WI38 (cell line): ENCODE measurements around the gene ZSWIM7.

ENCODE experiments used
- H3K4me3 ChIP-seq: 2 replicates; pipeline ENCODE4 v1.5.1; 2011; ENCODE audit warnings: low read depth, mild to moderate bottlenecking, control low read depth, low read length
- TF ChIP-seq, protein P1 (sequence below): IDR thresholded peaks from 2 replicates; pipeline ENCODE4 v1.5.1; 2012; ENCODE audit warnings: low read depth, mild to moderate bottlenecking, control low read depth, low read length

Gene ZSWIM7

DNA sequence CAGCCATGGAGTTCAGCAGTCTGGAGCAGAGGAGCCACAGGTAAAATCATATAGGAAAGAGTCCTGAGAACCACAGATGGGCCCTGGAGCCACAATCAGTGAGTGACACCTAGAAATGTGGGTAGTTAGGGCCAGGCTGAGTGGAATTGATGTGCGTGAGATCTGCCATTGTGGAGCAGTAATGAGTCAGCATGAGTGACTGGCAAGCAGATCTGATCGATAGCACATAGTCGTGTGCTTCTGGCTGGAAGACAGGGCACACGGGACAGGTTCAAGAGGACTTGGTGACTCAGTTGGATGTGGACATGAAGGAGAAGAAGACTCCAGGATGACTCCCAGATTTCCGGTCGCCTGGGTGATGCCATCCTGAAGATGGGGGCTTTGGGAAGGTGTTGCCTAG is 42.3 kb downstream of the ZSWIM7 start:
- TF ChIP-seq, protein P1, sequence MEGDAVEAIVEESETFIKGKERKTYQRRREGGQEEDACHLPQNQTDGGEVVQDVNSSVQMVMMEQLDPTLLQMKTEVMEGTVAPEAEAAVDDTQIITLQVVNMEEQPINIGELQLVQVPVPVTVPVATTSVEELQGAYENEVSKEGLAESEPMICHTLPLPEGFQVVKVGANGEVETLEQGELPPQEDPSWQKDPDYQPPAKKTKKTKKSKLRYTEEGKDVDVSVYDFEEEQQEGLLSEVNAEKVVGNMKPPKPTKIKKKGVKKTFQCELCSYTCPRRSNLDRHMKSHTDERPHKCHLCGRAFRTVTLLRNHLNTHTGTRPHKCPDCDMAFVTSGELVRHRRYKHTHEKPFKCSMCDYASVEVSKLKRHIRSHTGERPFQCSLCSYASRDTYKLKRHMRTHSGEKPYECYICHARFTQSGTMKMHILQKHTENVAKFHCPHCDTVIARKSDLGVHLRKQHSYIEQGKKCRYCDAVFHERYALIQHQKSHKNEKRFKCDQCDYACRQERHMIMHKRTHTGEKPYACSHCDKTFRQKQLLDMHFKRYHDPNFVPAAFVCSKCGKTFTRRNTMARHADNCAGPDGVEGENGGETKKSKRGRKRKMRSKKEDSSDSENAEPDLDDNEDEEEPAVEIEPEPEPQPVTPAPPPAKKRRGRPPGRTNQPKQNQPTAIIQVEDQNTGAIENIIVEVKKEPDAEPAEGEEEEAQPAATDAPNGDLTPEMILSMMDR: no peak
- no peak overlapping the region for H3K4me3 ChIP-seq

DNA sequence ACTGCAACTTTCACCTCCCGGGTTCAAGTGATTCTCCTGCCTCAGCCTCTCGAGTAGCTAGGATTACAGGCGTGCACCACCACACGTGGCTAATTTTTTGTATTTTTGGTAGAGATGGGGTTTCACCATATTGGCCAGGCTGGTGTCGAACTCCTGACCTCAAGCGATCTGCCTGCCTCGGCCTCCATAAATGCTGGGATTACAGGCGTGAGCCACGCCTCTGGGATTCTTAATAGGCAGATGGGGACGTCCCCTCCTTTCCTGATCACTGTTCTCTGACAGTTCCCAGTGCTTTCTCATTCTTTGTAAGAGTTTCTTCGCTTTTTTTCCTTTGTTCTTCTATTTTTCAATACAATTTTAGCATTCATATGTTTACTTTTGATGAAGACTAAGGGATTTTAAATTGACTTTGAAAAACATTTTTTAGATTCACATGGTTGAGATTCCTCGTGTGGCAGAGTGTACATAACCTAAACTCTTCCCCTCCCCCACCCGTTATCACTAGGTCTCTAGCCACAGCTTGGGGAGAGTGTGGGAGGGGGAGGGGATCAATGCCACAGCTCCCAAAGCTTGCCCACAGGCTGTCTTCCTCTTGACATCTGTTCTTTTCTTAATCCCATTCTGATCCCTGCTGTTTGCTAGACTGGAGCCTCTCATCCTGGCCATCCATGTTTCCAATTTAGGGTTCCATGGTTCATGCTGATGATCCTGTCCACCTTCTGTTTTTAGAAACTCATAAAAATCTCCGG is 43.5 kb downstream of the ZSWIM7 start:
- TF ChIP-seq, protein P1: no peak

DNA sequence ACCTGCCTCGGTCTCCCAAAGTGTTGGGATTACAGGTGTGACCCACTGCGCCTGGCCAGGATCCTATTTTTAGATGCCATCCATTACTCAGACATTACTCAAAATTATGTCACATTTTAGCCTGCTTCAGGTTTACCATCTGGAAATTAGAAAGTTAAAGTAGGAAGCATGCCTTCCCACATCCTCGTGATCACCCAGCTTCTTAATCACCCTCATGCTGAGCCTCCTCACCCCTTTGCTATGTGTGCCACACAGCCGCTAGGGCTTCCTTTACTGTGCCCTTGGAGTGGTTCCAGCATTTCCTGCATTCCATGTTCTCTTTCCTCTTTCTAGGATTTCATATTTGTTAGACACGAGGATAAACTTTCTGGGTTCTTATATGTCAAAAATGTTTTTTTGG is 45.3 kb downstream of the ZSWIM7 start:
- H3K4me3 ChIP-seq: no peak overlapping the region
- TF ChIP-seq, protein P1: no peak

More for the DNA sequence above, 43.5 kb downstream of the ZSWIM7 start:
- no peak overlapping the region for H3K4me3 ChIP-seq

DNA sequence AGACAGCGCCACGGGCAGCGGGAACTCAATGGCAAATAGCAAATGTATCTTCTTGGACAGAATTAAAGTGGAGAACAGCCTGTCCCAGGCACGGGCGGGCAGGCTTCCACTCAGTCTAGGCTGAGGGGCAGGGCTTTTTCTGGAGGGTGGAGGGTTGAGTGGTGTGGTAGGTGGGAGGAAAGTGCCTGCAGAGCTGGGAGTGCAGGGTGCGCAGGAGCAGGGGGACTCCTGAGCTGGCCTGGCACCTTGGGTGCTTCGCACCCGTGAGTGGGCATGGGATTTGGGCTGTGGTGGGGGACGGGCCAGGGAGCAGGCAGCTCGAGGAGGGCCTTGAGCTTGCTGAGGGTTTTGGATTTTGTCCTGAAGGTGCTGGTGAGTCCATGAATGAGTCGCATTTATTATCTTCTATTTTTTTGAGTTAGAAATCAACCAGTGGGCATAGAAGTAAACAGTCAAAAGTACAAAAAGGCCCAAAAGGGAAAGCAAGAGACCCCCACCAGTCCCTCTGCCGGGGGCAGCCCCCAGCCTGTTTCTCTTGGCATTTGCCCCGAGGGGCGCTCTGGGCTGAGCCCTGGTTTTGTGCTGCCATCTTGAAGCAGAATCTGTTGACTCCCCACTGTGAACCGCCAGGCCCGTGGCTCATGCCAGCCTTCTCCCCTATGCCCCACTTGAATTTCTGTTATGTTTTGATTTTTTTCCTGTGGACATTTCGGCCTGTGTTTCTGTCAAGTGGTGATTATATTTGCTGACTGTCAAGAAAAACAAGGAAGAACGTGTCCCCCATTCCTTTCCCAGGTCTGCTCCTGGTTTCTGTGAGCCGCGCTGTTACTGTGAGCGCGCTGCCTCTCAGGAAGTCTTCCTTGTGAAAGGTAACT is 46.4 kb downstream of the ZSWIM7 start:
- TF ChIP-seq, protein P1: no peak
- no peak overlapping the region for H3K4me3 ChIP-seq

DNA sequence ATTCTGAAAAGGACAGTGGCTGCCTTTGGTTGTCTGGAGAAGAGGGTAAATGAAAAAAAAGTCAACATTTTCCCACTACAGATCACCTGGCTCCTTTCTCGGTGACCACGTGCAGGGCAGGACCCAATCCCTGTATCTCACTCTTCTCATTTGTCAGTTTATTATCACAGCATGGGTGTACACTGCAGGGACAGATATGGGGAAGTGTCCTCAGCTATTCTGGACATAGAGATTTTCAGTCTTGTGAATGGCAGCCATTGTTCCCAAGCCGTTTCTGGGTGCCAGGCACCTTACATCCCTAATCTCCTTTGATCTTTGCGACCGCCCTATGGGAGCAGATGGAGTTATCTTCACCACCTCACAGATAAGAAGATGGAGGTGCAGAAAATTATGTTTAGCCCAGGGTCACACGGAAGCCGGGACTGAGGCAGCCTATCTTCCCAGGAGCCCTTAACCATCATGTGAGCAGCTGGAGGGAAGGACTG is 47.4 kb downstream of the ZSWIM7 start:
- H3K4me3 ChIP-seq: no peak overlapping the region
- TF ChIP-seq, protein P1: no peak

DNA sequence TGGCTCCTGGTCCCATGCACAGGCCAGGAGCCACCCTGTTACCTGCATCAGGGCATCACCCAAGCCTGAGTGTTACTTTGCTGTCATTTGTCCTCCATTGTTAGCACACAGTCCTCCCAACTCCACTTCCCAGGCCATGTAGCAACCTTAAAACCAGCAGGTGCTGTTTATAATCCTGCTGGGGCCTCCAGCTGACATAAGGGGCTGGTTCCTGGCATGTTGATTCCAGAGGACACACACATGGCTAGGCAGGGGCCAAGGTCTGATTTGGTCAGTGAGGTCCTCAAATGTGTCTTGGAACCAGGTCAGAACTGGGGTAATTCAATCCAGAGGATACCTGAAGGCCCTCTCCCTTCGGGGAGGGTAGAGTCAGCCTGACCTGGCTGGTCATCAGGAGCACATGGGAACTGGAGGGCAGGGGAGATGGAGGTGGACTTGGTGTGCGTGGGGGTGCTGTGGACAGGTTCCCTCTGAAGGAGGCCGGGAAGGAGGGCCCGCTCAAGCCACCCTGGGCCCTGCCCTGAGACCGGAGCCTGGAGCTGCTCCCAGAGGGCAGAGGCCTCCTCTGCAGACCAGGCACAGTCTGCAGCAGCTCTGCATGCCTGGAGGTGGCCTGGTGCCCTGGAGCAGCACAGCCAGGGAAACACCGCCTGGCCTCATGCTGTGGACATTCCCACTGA is 48.0 kb downstream of the ZSWIM7 start:
- TF ChIP-seq, protein P1: no peak
- no peak overlapping the region for H3K4me3 ChIP-seq
